A549 (cell line): ENCODE data around the gene C2orf68.

Source experiments
- BCL3 ChIP-seq: fragments of >200 bp; sonication (Bioruptor Twin); formaldehyde crosslinking; IDR thresholded peaks from 3 replicates; pipeline ENCODE4 v1.6.1; 2016
- CBX2 ChIP-seq: fragments of 200-600 bp; sonication (generic); IDR thresholded peaks from 2 replicates; pipeline ENCODE4 v1.6.1; 2016; ENCODE audit warnings: low read depth, mild to moderate bottlenecking, borderline replicate concordance
- CHD2 ChIP-seq: fragments of 150-350 bp; IDR thresholded peaks from 2 replicates; pipeline ENCODE4 v1.6.1; 2014; ENCODE audit warnings: low read length; ENCODE audit not compliant: partially characterized antibody
- CTCF ChIP-seq: fragments of >200 bp; sonication (Bioruptor Twin); formaldehyde crosslinking; IDR thresholded peaks from 3 replicates; pipeline ENCODE4 v1.5.1; 2016
- ESRRA ChIP-seq: fragments of 150-350 bp; IDR thresholded peaks from 2 replicates; pipeline ENCODE4 v1.6.1; 2014; ENCODE audit warnings: mild to moderate bottlenecking, low read length, borderline replicate concordance
- POLR2A ChIP-seq: IDR thresholded peaks from 2 replicates; pipeline ENCODE4 v1.6.1; 2012; ENCODE audit warnings: mild to moderate bottlenecking, low read length
- RCOR1 ChIP-seq: fragments of 150-350 bp; IDR thresholded peaks from 2 replicates; pipeline ENCODE4 v1.6.1; 2014; ENCODE audit warnings: antibody characterized with exemption, low read length, low read depth
- SREBF2 ChIP-seq: fragments of 450-650 bp; IDR thresholded peaks from 2 replicates; pipeline ENCODE4 v1.6.1; 2014; ENCODE audit warnings: mild to moderate bottlenecking, moderate library complexity
- ZC3H11A ChIP-seq: fragments of 450-650 bp; IDR thresholded peaks from 2 replicates; pipeline ENCODE4 v1.6.1; 2014; ENCODE audit warnings: antibody characterized with exemption, mild to moderate bottlenecking
- TF ChIP-seq, protein P1 (sequence below): fragments of 150-350 bp; IDR thresholded peaks from 2 replicates; pipeline ENCODE4 v1.6.1; 2014; ENCODE audit warnings: low read depth, mild to moderate bottlenecking, low read length
- TF ChIP-seq, protein P2 (sequence below): fragments of 250-450 bp; sonication (Bioruptor Pico); IDR thresholded peaks from 2 replicates; pipeline ENCODE4 v1.5.0; 2021; ENCODE audit warnings: mild to moderate bottlenecking, moderate library complexity, borderline replicate concordance

- TF ChIP-seq SREBF2 = no peak
- TF ChIP-seq CTCF = no peak
- no peak for TF ChIP-seq BCL3
- TF ChIP-seq ZC3H11A = no peak
- no peak for TF ChIP-seq CHD2
- TF ChIP-seq, protein P1, sequence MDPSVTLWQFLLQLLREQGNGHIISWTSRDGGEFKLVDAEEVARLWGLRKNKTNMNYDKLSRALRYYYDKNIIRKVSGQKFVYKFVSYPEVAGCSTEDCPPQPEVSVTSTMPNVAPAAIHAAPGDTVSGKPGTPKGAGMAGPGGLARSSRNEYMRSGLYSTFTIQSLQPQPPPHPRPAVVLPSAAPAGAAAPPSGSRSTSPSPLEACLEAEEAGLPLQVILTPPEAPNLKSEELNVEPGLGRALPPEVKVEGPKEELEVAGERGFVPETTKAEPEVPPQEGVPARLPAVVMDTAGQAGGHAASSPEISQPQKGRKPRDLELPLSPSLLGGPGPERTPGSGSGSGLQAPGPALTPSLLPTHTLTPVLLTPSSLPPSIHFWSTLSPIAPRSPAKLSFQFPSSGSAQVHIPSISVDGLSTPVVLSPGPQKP = no peak
- no peak for TF ChIP-seq POLR2A
- no peak for TF ChIP-seq RCOR1
- TF ChIP-seq CBX2 = no peak
- TF ChIP-seq ESRRA = no peak
- TF ChIP-seq, protein P2, sequence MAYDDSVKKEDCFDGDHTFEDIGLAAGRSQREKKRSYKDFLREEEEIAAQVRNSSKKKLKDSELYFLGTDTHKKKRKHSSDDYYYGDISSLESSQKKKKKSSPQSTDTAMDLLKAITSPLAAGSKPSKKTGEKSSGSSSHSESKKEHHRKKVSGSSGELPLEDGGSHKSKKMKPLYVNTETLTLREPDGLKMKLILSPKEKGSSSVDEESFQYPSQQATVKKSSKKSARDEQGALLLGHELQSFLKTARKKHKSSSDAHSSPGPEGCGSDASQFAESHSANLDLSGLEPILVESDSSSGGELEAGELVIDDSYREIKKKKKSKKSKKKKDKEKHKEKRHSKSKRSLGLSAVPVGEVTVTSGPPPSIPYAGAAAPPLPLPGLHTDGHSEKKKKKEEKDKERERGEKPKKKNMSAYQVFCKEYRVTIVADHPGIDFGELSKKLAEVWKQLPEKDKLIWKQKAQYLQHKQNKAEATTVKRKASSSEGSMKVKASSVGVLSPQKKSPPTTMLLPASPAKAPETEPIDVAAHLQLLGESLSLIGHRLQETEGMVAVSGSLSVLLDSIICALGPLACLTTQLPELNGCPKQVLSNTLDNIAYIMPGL (CRISPR knock-in tag) = no peak
These were observed 28.1 kb downstream of the C2orf68 start for GRCh38 chr2:85583667-85584353.
